HG03558 (cell line): ENCODE measurements around the gene LDLRAD4.

Experiments used
- ATAC-seq: cut with Tn5 transposase; IDR thresholded peaks from one replicate; pipeline ENCODE4 v1.9.1; 2021; ENCODE audit warnings: moderate number of reproducible peaks; ENCODE audit not compliant: unreplicated experiment; ENCODE audit errors: extremely low read depth

The LDLRAD4 gene

DNA sequence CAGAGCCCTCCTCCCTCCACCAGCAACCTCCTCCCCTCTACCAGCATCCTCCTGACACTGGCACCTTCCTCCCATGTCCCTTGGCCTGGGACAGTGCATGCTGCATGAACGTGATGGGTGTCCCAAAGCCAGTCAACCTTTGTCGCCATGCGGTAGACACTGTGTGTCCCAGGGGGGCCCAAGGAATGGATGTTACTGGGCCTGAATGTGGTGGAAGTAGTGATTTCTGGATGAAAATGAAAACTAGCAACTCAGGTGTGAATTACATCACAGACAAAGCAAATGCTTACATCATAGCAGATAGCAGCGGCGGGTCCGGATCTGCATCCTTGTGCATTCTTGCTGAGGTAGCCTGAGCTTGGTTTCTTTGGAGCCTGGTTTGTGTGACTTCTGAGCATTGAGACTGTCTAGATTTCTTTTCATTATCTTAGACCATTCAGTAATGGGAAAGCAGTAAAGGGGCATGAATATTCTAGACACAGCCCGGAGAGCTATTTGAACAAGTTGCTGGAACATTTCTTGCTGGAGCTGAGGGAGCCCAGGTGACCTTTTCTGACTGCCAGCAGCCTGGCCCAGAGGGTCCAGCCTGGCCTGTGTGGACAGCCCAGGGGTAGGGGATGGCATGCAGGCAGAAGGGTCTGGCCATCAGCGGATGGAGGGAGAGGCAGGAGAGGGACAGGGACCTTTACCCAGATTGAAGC is 407.4 kb downstream of the LDLRAD4 start:
- ATAC-seq = no peak

GRCh38 chr18:13626544-13626908 is 408.0 kb downstream of the LDLRAD4 start:
- ATAC-seq = no peak

GRCh38 chr18:13627639-13628038 is 409.1 kb downstream of the LDLRAD4 start:
- no peak for ATAC-seq

DNA sequence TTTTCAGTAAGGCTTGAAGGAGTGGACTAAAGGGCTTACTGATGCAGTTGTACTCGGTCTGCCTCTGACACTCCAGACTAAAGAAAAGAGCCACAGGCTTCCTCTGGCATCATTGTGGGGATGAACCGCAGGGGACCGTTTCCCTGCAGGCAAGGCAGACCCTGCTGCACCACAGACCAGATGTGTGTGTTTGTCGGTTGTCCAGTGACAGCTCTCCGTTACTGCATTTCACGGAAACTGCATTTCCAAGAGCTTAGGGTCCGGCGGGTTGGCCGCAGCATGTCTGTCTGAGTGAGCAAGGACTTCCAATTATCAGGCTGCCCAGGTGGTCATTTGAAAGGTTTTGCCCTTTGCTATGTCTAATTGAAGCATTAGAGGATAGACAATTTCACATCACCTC is 409.7 kb downstream of the LDLRAD4 start:
- no peak for ATAC-seq

GRCh38 chr18:13629841-13630715 is 411.5 kb downstream of the LDLRAD4 start:
- no peak for ATAC-seq

DNA sequence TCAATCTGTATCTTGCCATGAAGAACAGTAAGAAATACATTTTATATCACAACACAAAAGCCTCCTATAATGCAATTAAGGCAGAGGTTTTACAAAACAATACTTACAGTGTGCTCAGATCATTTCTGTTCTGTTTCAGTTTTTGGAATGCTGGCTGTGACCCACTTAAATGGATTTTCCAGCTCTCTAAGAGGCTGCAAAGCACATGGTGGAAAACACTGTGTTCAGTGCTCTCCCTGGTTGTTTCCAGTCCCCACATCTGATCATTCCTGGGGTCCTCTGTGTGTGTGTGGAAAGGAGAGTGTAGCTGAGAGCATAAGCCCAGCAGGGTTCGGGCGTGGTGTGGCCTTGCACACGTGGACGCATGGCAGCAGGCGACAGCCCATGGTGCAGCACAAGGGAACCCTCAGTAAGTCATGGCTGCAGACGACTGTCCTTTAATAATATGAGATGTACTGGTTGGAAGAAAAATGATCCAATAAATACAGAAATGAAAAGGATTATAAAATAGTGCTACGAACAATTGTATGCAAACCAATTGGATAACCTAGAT is 412.2 kb downstream of the LDLRAD4 start:
- ATAC-seq = no peak

DNA sequence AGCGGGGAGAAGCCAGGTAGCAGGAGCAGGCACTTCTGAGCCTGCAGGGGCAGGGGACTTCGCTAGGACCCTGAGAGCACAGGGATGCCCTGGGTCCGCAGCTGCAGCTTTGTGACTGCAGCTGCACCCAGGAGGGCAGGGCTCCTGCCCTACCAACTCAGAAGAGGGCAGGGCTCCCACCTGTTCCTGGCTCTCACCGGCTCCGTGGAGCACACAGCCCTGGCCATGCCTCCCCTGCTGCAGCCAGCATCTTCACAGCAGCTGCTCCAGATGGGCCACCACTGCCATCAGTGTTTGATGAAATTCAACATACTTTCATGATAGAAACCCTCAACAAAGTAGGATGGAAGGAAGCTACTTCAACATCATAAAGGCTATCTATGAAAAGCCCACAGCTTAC is 415.1 kb downstream of the LDLRAD4 start:
- no peak for ATAC-seq

DNA sequence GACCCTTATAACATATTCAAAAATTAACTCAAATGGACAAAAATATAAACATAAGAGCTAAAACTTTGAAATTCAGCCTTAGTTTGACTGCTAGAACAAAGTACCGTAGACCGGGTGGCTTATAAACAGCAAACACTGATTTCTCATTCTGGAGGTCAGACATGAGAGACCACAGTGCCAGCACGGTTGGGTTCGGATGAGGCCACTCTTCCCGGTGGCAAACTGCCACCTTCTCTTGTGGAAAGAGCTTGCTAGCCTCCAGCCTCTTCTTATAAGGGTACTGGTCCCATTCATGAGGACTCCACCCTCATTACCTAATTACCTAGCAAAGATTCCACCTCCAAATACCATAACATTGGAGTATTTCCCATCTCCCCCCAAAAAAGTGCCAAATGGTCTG is 416.5 kb downstream of the LDLRAD4 start:
- no peak for ATAC-seq

GRCh38 chr18:13638719-13639595 is 420.4 kb downstream of the LDLRAD4 start:
- ATAC-seq = no peak

DNA sequence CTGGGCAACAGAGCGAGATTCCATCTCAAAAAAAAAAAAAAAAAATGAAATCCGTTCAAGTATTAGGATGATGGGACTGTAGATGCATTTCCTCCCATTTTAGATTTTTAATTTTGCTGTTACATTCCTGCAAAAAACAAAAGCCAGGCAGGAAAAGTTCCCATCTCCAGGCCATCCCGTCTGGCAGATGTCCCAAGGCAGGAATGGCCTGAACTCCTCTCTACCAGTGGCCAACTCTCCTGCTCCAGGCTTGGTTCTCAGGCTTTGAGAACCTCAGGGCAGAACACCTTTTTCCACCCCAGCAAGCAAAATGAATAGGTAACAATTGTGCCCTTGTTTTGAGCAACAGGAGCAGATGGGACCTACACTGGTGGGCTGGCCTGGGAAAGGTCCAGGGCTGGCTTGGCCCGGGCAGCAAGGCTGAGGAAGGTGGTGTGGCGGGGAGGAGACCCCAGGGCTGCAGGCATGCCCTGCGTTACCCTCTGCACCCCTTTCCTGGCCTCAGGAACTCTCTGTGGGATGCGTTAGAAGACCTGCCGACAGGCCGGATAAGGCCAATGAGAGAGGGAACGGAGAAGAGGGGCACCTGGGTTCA is 421.8 kb downstream of the LDLRAD4 start:
- ATAC-seq = no peak

GRCh38 chr18:13641551-13642439 is 423.2 kb downstream of the LDLRAD4 start:
- ATAC-seq = no peak

GRCh38 chr18:13642440-13642827 is 423.9 kb downstream of the LDLRAD4 start:
- no peak for ATAC-seq

- ATAC-seq = no peak
Observed at GRCh38 chr18:13643261-13643751, 424.7 kb downstream of the LDLRAD4 start.

GRCh38 chr18:13645093-13645492 is 426.5 kb downstream of the LDLRAD4 start:
- no peak for ATAC-seq

DNA sequence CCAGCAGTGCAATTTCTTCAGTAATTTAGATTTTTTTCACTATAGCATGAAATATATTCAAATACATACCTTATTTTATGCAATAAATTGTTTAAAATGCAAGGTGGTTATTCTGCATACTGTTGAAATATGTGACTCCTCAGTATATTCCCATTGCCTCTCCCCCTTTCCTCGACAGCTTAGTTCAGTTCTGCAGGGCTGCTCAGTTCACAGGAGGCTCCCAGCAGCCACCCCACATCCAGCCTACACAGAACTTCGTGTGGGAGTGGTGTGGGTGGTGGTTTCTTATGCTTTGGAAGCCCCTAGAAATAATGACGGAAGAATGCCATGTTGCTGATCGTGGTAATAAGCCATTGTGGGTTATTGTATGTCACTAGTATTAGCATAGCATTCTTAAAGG is 428.1 kb downstream of the LDLRAD4 start:
- ATAC-seq = no peak

- no peak for ATAC-seq
Observed at GRCh38 chr18:13647761-13648160, 429.2 kb downstream of the LDLRAD4 start.

GRCh38 chr18:13649397-13650390 is 431.1 kb downstream of the LDLRAD4 start:
- no peak for ATAC-seq
